Psoas muscle (tissue), 8 donors: ENCODE data around the gene APEX2. TPM values are rescaled to one million over a fixed set of nuclear protein-coding genes. Genes with fewer than 3 reads are reported as not detected.

Experiments used
- ATAC-seq, 4 donors: fragments of 200-7000 bp; cut with Tn5 transposase; one replicate each; pipeline ENCODE4 v1.9.1; 2020; ENCODE audit warnings: moderate library complexity in 3 of 4, mild to moderate bottlenecking in 2 of 4
- DNase-seq, 2 donors: peaks; one replicate each; pipeline ENCODE4 v3.0.0-alpha.2; 2020
- H3K27ac ChIP-seq: fragments of 200-600 bp; one replicate; pipeline ENCODE4 v1.8.0; 2022
- H3K27me3 ChIP-seq, 3 donors: fragments of 200-600 bp in 1 of 3; one replicate each; pipeline versions ENCODE4 v1.6.1 to v1.8.0; 2013 to 2022; ENCODE audit warnings: low read length in 2 of 3, mild to moderate bottlenecking in 2 of 3, moderate library complexity in 1 of 3; ENCODE audit not compliant: insufficient read depth in 3 of 3
- H3K36me3 ChIP-seq, 2 donors: fragments of 200-600 bp in 1 of 2; one replicate each; pipeline versions ENCODE4 v1.6.1 to v1.8.0; 2013 to 2022; ENCODE audit warnings: low read depth in 1 of 2, mild to moderate bottlenecking in 1 of 2, moderate library complexity in 1 of 2; ENCODE audit not compliant: insufficient read depth in 1 of 2
- H3K4me1 ChIP-seq: fragments of 200-600 bp; one replicate; pipeline ENCODE4 v1.8.0; 2022
- H3K4me3 ChIP-seq: fragments of 200-600 bp; one replicate; pipeline ENCODE4 v1.8.0; 2022; ENCODE audit warnings: mild to moderate bottlenecking
- H3K9me3 ChIP-seq: fragments of 200-600 bp; one replicate; pipeline ENCODE4 v1.8.0; 2022
- CTCF ChIP-seq: fragments of 200-600 bp; IDR thresholded peaks from one replicate; pipeline ENCODE4 v1.8.0; 2022; ENCODE audit warnings: antibody characterized with exemption
- WGBS, 3 donors: extraction: QIAGEN DNeasy Blood & Tissue Kit; methylation state at CpG; one replicate each; pipeline versions ENCODE4 v1.1.6 to v1.1.7; 2013; 5-methylcytosine and 5-hydroxymethylcytosine counted together
- intact Hi-C, 2 donors: fragments of 100-400 bp; cut with DNase I; formaldehyde crosslinking; loops; one replicate each; pipeline versions ENCODE4 v1.11.0 to v1.14.2; 2022
- long read RNA-seq, 2 donors: library from polyadenylated mRNA; unstranded; transcript quantifications; one replicate each; pipeline ENCODE4 v2.0.0, GENCODE V29; 2021
- polyA plus RNA-seq, 3 donors: library from polyadenylated mRNA; stranded (reverse); fragments of 200-250 nt; gene quantifications; one replicate each; pipeline ENCODE4 v1.2.3, GENCODE V29; 2013
- total RNA-seq, 4 donors: library from RNA; stranded (reverse); fragmentation: NEBNext Ultra II Directional in 2 of 4; extraction: Animal tissue kit (Norgen Biotek cat#: 25700) in 2 of 4; gene quantifications; one replicate each; pipeline versions ENCODE4 v1.2.1 to v1.2.4, GENCODE V29; 2021 to 2023
- donor health status: healthy with polysubstance abuse.
- donor health status: DM: no; HTN: no; CAD: no; lungs with moderate emphysema.
- donor health status: Bipolar disorder and iron deficiency.
- donor health status: healthy.
- donor health status: DM: yes; HTN: yes; CAD: no.
- donor health status: DM: no; HTN: no; CAD: no.
- donor health status: DM: no; HTN: no; CAD: no.
- donor health status: DM: yes; HTN: yes; CAD: no.

Gene APEX2, protein sequence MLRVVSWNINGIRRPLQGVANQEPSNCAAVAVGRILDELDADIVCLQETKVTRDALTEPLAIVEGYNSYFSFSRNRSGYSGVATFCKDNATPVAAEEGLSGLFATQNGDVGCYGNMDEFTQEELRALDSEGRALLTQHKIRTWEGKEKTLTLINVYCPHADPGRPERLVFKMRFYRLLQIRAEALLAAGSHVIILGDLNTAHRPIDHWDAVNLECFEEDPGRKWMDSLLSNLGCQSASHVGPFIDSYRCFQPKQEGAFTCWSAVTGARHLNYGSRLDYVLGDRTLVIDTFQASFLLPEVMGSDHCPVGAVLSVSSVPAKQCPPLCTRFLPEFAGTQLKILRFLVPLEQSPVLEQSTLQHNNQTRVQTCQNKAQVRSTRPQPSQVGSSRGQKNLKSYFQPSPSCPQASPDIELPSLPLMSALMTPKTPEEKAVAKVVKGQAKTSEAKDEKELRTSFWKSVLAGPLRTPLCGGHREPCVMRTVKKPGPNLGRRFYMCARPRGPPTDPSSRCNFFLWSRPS
- 10 to 100 TPM in 2 of 4 donors, 1 to 10 TPM in 2; 6.9 to 14.9 (median 10.0) TPM for total RNA-seq
- 10 to 100 TPM in 2 of 3 donors, 1 to 10 TPM in 1; 6.7 to 15.1 (median 10.9) TPM for polyA plus RNA-seq
- long read RNA-seq, donor 1, partial matches to known transcripts = 0 of 3 reads
- long read RNA-seq, donor 1, other reads (novel, unspliced or antisense) = 0 of 3 reads
- long read RNA-seq, donor 2, transcript APEX2-201 (6 exons, 3,245 nt) = major isoform, 10 of 14 reads
- long read RNA-seq, donor 2, partial matches to known transcripts = 1 of 14 reads
- long read RNA-seq, donor 2, other reads (novel, unspliced or antisense) = 2 of 14 reads

DNA sequence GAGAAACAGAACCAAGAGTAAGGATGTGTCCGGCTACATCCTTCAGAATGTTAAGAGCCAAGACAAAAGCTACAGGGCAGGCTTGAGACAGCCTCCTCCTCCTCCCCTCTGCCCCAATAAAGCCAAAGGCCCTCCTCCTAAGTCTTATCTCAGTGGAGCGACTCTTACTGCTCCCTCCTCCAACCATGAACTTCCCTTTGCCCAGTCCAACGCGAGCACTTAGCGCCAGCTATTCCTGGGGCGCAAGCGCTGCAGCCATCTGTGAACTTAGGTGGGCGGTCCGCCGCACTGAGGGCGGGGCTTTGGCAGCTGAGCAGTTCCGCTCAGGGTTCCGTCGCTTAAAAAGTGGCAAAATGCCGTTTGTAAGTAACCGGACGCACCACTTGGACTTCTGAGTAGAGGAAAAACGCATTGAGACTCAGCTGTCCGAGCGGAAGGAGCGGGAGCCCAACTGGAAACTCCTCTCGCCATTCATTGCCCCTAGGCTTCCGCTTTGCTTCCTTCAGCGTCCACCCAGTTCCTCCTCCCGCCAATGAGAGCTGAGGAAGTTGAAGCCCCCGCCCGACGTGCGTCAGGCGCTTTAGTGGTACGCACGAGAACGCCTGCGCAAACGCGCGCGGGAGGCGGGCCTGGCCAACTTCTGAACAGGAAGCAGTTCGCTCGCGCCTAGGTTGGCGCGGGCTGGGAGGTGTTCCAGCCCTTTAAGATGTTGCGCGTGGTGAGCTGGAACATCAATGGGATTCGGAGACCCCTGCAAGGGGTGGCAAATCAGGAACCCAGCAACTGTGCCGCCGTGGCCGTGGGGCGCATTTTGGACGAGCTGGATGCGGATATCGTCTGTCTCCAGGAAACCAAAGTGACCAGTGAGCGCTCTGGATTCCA is at the start of gene APEX2:
TSS of gene APEX2 (plus strand) at position 647 of the 882 bp plus-strand sequence. CDS start at position 707, 60 bp downstream.
- peak within 1 kb of the TSS; percentile 90 for H3K27ac ChIP-seq
- WGBS, 3 donors = 0 to 32% (median 1%) methylated on average over 51 to 55 of the region's 55 CpGs
- intact Hi-C loops = loop anchor here (5.0 to 10.0 kb wide), 3 partner anchors 355 to 1315 kb away; partner anchors contain the start of gene HUWE1 (in 1 of the 2)
- peak within 1 kb of the TSS; percentile 80 for H3K4me3 ChIP-seq
- DNase-seq = peak; percentile 92 to 95
- H3K36me3 ChIP-seq = peaks cover 2 to 14% of the 10 kb centered on the region in 2 donors
- H3K9me3 ChIP-seq = no peaks in the 10 kb centered on the region
- peak; percentile 87 to 93 (median 92) for ATAC-seq
- TF ChIP-seq CTCF = no peak
- H3K4me1 ChIP-seq = no peaks in the 10 kb centered on the region
- no peaks in the 10 kb centered on the region for H3K27me3 ChIP-seq

- Histone ChIP-seq H3K27me3 (peaks cover 0 to 11% (median 0%) of the 10 kb centered on the region in 3 donors), H3K4me1 (no peaks in the 10 kb centered on the region), H3K36me3 (peaks cover 0 to 7% of the 10 kb centered on the region in 2 donors), H3K4me3 (no peak overlapping the region), H3K27ac (no peak overlapping the region), H3K9me3 (no peaks in the 10 kb centered on the region)
- no peak for TF ChIP-seq CTCF
- ATAC-seq (peak; percentile 49 to 55 (median 50)), DNase-seq (no peak)
- 48 to 57% (median 52%) methylated on average over 5 to 8 of the region's 8 CpGs for WGBS, 3 donors
- intact Hi-C loops = no loop called here
Measured at GRCh38 chrX:54950730-54951375, 49.3 kb upstream of the APEX2 start.

GRCh38 chrX:54961750-54962149 is 38.4 kb upstream of the APEX2 start:
- ATAC-seq = peak in 2 of 4 donors; percentile 54 to 55
- no peak for TF ChIP-seq CTCF
- intact Hi-C loops = no loop called here
- Histone ChIP-seq H3K27me3 (peaks cover 0 to 6% (median 0%) of the 10 kb centered on the region in 3 donors), H3K36me3 (peaks cover 0 to under 1% of the 10 kb centered on the region in 2 donors), H3K27ac (no peak overlapping the region), H3K9me3 (no peaks in the 10 kb centered on the region), H3K4me1 (no peaks in the 10 kb centered on the region), H3K4me3 (no peak overlapping the region)
- 74 to 94% (median 80%) methylated on average over 1 of the region's 1 CpG for WGBS, 3 donors
- no peak for DNase-seq
